HEK293 (cell line): ENCODE results near the gene ATP5F1D.

Experiments
- CTCF ChIA-PET: fragments of 350-600 bp; formaldehyde crosslinking; extraction: SDS; loops from one replicate; lab custom pipeline; 2021; ENCODE audit warnings: antibody characterized with exemption; lab: Yijun Ruan, JAX
- POLR2A ChIA-PET: fragments of 300-600 bp; formaldehyde crosslinking; extraction: SDS; loops from one replicate; lab custom pipeline; 2020; ENCODE audit warnings: antibody characterized with exemption, inconsistent platforms; lab: Yijun Ruan, JAX
- H3K27ac ChIP-seq: fragments of 200-500 bp; sonication (Bioruptor generic); 2 replicates; pipeline ENCODE4 v1.5.1; 2014; ENCODE audit warnings: low read depth, low read length, control low read depth, inconsistent platforms; ENCODE audit errors: extremely low read depth
- H3K36me3 ChIP-seq, 2 experiments: fragments of 200-500 bp in 1 of 2; sonication (Bioruptor generic) in 1 of 2; 1 replicate in 1 of 2; 2 replicates in 1 of 2; pipeline ENCODE4 v1.5.1; 2014 to 2017; ENCODE audit warnings: inconsistent platforms in 2 of 2, low read length in 2 of 2; ENCODE audit not compliant: control insufficient read depth in 2 of 2, insufficient read depth in 1 of 2
- H3K4me1 ChIP-seq: fragments of 200-500 bp; sonication (Bioruptor generic); 2 replicates; pipeline ENCODE4 v1.5.1; 2014; ENCODE audit warnings: mild to moderate bottlenecking, low read length, inconsistent platforms; ENCODE audit not compliant: control insufficient read depth, insufficient read depth
- H3K4me3 ChIP-seq: 2 replicates; pipeline ENCODE4 v1.5.1; 2011; ENCODE audit warnings: low read depth, mild to moderate bottlenecking, control low read depth, low read length, moderate library complexity
- H3K9me3 ChIP-seq: fragments of 200-500 bp; sonication (Bioruptor generic); 2 replicates; pipeline ENCODE4 v1.5.1; 2014; ENCODE audit warnings: low read depth, low read length, inconsistent platforms; ENCODE audit not compliant: control insufficient read depth, insufficient read depth
- OSR2 ChIP-seq: fragments of 450-650 bp; formaldehyde crosslinking; IDR thresholded peaks from 2 replicates; pipeline ENCODE4 v1.5.1; 2016; ENCODE audit warnings: missing biosample characterization, missing genetic modification characterization
- PRDM4 ChIP-seq: fragments of 450-650 bp; formaldehyde crosslinking; IDR thresholded peaks from 2 replicates; pipeline ENCODE4 v1.5.1; 2017; ENCODE audit warnings: missing biosample characterization, missing genetic modification characterization
- SCRT2 ChIP-seq: fragments of 450-650 bp; formaldehyde crosslinking; IDR thresholded peaks from 2 replicates; pipeline ENCODE4 v1.5.1; 2016; ENCODE audit warnings: missing biosample characterization, missing genetic modification characterization
- ZBTB20 ChIP-seq: fragments of 450-650 bp; formaldehyde crosslinking; IDR thresholded peaks from 2 replicates; pipeline ENCODE4 v1.5.1; 2016; ENCODE audit warnings: missing biosample characterization, missing genetic modification characterization
- ZFP3 ChIP-seq: fragments of 450-650 bp; formaldehyde crosslinking; IDR thresholded peaks from 2 replicates; pipeline ENCODE4 v1.5.1; 2016; ENCODE audit warnings: low read depth, missing biosample characterization, missing genetic modification characterization
- ZIC2 ChIP-seq: fragments of 450-650 bp; formaldehyde crosslinking; IDR thresholded peaks from 2 replicates; pipeline ENCODE4 v1.5.1; 2016; ENCODE audit warnings: missing biosample characterization, missing genetic modification characterization
- ZNF155 ChIP-seq: fragments of 450-650 bp; formaldehyde crosslinking; IDR thresholded peaks from 2 replicates; pipeline ENCODE4 v1.5.1; 2016; ENCODE audit warnings: missing biosample characterization, missing genetic modification characterization
- ZNF274 ChIP-seq, 2 experiments: fragments of 200-500 bp in 1 of 2; fragments of 450-650 bp in 1 of 2; sonication (Bioruptor generic) in 1 of 2; formaldehyde crosslinking in 1 of 2; IDR thresholded peaks; 2 replicates each; pipeline versions ENCODE4 v1.5.1 to v1.6.1; 2014 to 2016; ENCODE audit warnings: borderline replicate concordance in 1 of 2, inconsistent platforms in 1 of 2, low read length in 1 of 2, missing biosample characterization in 1 of 2, missing genetic modification characterization in 1 of 2
- ZNF37A ChIP-seq: fragments of 450-650 bp; IDR thresholded peaks from 2 replicates; pipeline ENCODE4 v1.5.1; 2018; ENCODE audit warnings: missing biosample characterization, missing genetic modification characterization
- ZNF391 ChIP-seq: fragments of 450-650 bp; formaldehyde crosslinking; IDR thresholded peaks from 2 replicates; pipeline ENCODE4 v1.5.1; 2016; ENCODE audit warnings: low read depth, missing biosample characterization, missing genetic modification characterization, borderline replicate concordance
- ZNF394 ChIP-seq: fragments of 450-650 bp; formaldehyde crosslinking; IDR thresholded peaks from 2 replicates; pipeline ENCODE4 v1.5.1; 2016; ENCODE audit warnings: missing biosample characterization, missing genetic modification characterization, mild to moderate bottlenecking, moderate library complexity, borderline replicate concordance
- ZNF416 ChIP-seq: fragments of 450-650 bp; formaldehyde crosslinking; IDR thresholded peaks from 2 replicates; pipeline ENCODE4 v1.5.1; 2016; ENCODE audit warnings: missing biosample characterization, missing genetic modification characterization
- ZNF514 ChIP-seq: fragments of 450-650 bp; formaldehyde crosslinking; IDR thresholded peaks from 2 replicates; pipeline ENCODE4 v1.5.1; 2016; ENCODE audit warnings: missing biosample characterization, missing genetic modification characterization
- ZNF530 ChIP-seq: fragments of 450-650 bp; formaldehyde crosslinking; IDR thresholded peaks from 2 replicates; pipeline ENCODE4 v1.5.1; 2016; ENCODE audit warnings: low read depth, missing biosample characterization, missing genetic modification characterization
- ZNF596 ChIP-seq: fragments of 450-650 bp; IDR thresholded peaks from 2 replicates; pipeline ENCODE4 v1.5.0; 2018; ENCODE audit warnings: missing biosample characterization, mild to moderate bottlenecking, missing genetic modification characterization, moderate library complexity
- ZNF610 ChIP-seq: fragments of 450-650 bp; formaldehyde crosslinking; IDR thresholded peaks from 2 replicates; pipeline ENCODE4 v1.5.1; 2016; ENCODE audit warnings: missing biosample characterization, missing genetic modification characterization, borderline replicate concordance
- ZNF658 ChIP-seq: fragments of 450-650 bp; formaldehyde crosslinking; IDR thresholded peaks from 2 replicates; pipeline ENCODE4; 2016; ENCODE audit warnings: missing biosample characterization, missing genetic modification characterization
- ZNF692 ChIP-seq: fragments of 450-650 bp; formaldehyde crosslinking; IDR thresholded peaks from 2 replicates; pipeline ENCODE4 v1.5.1; 2016; ENCODE audit warnings: missing biosample characterization, missing genetic modification characterization
- ZNF830 ChIP-seq: fragments of 450-650 bp; IDR thresholded peaks from 2 replicates; pipeline ENCODE4 v1.5.0; 2018; ENCODE audit warnings: missing biosample characterization, missing genetic modification characterization, low read depth, mild to moderate bottlenecking, moderate library complexity
- TF ChIP-seq, protein P1 (sequence below): fragments of 450-650 bp; formaldehyde crosslinking; IDR thresholded peaks from 2 replicates; pipeline ENCODE4 v1.5.1; 2016; ENCODE audit warnings: missing biosample characterization, missing genetic modification characterization, borderline replicate concordance
- TF ChIP-seq, protein P2 (sequence below): fragments of 450-650 bp; formaldehyde crosslinking; IDR thresholded peaks from 2 replicates; pipeline ENCODE4 v1.5.1; 2016; ENCODE audit warnings: missing biosample characterization, missing genetic modification characterization

The ATP5F1D gene

GRCh38 chr19:1278713-1279660 lies 37.4 kb downstream of the ATP5F1D start:
- H3K9me3 ChIP-seq, result no peaks in the 10 kb centered on the region
- no peak overlapping the region for H3K4me3 ChIP-seq
- H3K4me1 ChIP-seq, result peaks cover 8% of the 10 kb centered on the region
- no peak overlapping the region for H3K27ac ChIP-seq
- POLR2A ChIA-PET, result interaction anchor here (0.6 to 2.8 kb wide), 5 partner anchors 10 to 110 kb away, joined by 3 to 26 read pairs (median 4); partner anchors contain the start of gene CIRBP
- TF ChIP-seq ZNF610 (tag by site-specific recombination), result no peak
- peak; percentile 78 for TF ChIP-seq SCRT2 (tag by site-specific recombination)
- TF ChIP-seq ZFP3 (tag by site-specific recombination), result peak; percentile 100
- no peak for TF ChIP-seq OSR2 (tag by site-specific recombination)
- no peak for TF ChIP-seq PRDM4 (tag by site-specific recombination)
- TF ChIP-seq ZNF514 (tag by site-specific recombination), result no peak
- TF ChIP-seq ZNF274 (IDR thresholded peaks at IDR 0.05; ENCODE audit: low read length), result no peak
- no peak for TF ChIP-seq ZNF274 (tag by site-specific recombination; IDR thresholded peaks at IDR 0.05; ENCODE audit: borderline replicate concordance)
- no peak for TF ChIP-seq ZNF530 (tag by site-specific recombination)
- TF ChIP-seq ZNF37A (tag by site-specific recombination), result no peak
- peak; percentile 76; the same call in 1 of the 2 replicates for TF ChIP-seq ZNF692
- no peak for TF ChIP-seq ZNF830 (tag by site-specific recombination)
- peaks cover 0 to 48% of the 10 kb centered on the region in 2 experiments; a peak in 1 of 3 replicates for H3K36me3 ChIP-seq
- CTCF ChIA-PET, result interaction anchor here (0.6 to 4.4 kb wide), 22 partner anchors 10 to 280 kb away, joined by 3 to 28 read pairs (median 4); partner anchors contain the start of genes ATP5F1D and CIRBP

DNA sequence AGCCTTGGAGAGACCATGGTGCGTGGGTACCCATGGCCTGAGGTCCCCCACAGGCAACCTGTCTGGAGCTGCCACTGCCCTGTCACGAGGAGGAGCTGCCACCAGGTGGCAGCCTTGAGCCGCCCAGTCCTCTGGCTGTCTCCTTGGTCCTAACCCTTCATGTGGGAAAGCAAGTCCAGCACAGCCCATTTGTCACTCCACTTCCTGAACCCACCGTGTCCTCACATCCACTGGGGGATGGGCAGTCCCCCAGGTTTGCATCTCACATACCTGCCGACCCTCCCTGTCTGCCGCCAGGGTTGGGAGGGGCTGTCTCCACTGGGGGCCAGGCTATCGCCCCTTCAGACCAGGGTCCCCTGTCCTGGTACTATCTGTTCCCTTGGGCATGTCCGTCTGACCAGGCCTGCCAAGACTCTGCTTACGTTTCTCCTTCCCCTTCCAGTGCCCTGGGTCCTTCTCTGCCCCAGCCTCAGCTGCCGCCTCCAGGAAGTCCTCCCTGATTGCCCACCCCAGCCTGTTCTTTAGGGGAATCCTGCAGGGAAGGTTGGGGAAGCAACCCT lies 38.3 kb downstream of the ATP5F1D start:
- Histone ChIP-seq H3K36me3 (peaks cover 0 to 39% of the 10 kb centered on the region in 2 experiments; a peak in 1 of 3 replicates), H3K4me1 (peaks cover 4% of the 10 kb centered on the region), H3K9me3 (no peaks in the 10 kb centered on the region), H3K4me3 (no peak overlapping the region), H3K27ac (peak overlapping the region; percentile 10; the same call in 1 of the 2 replicates)
- ChIA-PET CTCF (interaction anchor here (0.6 to 4.4 kb wide), 18 partner anchors 11 to 279 kb away, joined by 3 to 28 read pairs (median 4); partner anchors contain the start of gene CIRBP), POLR2A (interaction anchor here (1.0 to 2.8 kb wide), 3 partner anchors 11 to 103 kb away, joined by 3 to 26 read pairs (median 9); partner anchors contain the start of gene CIRBP)
- TF ChIP-seq ZNF394, result no peak
- TF ChIP-seq ZNF391 (tag by site-specific recombination), result no peak
- no peak for TF ChIP-seq ZBTB20 (tag by site-specific recombination)
- no peak for TF ChIP-seq ZNF155 (tag by site-specific recombination)
- TF ChIP-seq ZNF596 (tag by site-specific recombination), result no peak
- no peak for TF ChIP-seq ZNF416 (tag by site-specific recombination)
- TF ChIP-seq, protein P1, sequence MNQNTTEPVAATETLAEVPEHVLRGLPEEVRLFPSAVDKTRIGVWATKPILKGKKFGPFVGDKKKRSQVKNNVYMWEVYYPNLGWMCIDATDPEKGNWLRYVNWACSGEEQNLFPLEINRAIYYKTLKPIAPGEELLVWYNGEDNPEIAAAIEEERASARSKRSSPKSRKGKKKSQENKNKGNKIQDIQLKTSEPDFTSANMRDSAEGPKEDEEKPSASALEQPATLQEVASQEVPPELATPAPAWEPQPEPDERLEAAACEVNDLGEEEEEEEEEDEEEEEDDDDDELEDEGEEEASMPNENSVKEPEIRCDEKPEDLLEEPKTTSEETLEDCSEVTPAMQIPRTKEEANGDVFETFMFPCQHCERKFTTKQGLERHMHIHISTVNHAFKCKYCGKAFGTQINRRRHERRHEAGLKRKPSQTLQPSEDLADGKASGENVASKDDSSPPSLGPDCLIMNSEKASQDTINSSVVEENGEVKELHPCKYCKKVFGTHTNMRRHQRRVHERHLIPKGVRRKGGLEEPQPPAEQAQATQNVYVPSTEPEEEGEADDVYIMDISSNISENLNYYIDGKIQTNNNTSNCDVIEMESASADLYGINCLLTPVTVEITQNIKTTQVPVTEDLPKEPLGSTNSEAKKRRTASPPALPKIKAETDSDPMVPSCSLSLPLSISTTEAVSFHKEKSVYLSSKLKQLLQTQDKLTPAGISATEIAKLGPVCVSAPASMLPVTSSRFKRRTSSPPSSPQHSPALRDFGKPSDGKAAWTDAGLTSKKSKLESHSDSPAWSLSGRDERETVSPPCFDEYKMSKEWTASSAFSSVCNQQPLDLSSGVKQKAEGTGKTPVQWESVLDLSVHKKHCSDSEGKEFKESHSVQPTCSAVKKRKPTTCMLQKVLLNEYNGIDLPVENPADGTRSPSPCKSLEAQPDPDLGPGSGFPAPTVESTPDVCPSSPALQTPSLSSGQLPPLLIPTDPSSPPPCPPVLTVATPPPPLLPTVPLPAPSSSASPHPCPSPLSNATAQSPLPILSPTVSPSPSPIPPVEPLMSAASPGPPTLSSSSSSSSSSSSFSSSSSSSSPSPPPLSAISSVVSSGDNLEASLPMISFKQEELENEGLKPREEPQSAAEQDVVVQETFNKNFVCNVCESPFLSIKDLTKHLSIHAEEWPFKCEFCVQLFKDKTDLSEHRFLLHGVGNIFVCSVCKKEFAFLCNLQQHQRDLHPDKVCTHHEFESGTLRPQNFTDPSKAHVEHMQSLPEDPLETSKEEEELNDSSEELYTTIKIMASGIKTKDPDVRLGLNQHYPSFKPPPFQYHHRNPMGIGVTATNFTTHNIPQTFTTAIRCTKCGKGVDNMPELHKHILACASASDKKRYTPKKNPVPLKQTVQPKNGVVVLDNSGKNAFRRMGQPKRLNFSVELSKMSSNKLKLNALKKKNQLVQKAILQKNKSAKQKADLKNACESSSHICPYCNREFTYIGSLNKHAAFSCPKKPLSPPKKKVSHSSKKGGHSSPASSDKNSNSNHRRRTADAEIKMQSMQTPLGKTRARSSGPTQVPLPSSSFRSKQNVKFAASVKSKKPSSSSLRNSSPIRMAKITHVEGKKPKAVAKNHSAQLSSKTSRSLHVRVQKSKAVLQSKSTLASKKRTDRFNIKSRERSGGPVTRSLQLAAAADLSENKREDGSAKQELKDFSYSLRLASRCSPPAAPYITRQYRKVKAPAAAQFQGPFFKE, result no peak
- TF ChIP-seq, protein P2, sequence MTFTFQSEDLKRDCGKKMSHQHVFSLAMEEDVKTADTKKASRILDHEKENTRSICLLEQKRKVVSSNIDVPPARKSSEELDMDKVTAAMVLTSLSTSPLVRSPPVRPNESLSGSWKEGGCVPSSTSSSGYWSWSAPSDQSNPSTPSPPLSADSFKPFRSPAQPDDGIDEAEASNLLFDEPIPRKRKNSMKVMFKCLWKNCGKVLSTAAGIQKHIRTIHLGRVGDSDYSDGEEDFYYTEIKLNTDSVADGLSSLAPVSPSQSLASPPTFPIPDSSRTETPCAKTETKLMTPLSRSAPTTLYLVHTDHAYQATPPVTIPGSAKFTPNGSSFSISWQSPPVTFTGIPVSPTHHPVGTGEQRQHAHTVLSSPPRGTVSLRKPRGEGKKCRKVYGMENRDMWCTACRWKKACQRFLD (tag by site-specific recombination), result no peak
- TF ChIP-seq ZIC2 (tag by site-specific recombination), result no peak
- no peak for TF ChIP-seq ZNF658
